ENCODE results near the gene WNT7A.

Gene WNT7A

DNA sequence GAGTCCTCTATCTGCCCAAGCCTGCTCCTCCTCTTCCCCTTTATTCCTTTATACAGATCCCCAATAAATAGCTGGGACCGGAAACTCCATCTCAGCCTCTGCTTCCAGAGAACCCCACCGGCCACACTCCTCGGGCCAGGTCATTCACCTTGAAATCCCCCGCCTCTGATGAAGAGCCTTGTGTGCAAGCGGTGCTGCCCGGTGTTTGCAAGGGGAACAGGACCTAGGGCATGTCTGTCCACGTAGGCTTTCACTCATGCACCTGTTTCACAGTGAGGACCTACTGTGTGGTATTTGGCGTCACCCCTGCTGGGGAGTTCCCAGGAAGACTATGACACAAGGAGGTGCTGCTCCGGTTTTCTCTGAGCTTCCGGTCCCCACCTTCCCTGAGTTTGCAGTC lies 54.0 kb downstream of the WNT7A start:
- no peak for DNase-seq

DNA sequence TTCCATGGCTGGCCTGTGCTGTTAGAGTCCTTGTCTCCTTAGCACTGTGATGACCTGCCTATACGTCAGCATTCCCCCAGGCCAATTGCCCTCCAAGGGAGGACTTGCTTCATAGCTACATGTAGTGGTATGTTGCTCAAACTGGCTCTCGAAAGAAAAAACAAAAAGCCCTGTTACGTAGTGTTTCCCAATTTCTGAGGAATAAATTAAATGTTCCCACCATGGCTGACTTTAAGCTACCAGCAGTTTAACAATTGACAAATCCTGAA lies 54.6 kb downstream of the WNT7A start:
- DNase-seq = no peak

DNA sequence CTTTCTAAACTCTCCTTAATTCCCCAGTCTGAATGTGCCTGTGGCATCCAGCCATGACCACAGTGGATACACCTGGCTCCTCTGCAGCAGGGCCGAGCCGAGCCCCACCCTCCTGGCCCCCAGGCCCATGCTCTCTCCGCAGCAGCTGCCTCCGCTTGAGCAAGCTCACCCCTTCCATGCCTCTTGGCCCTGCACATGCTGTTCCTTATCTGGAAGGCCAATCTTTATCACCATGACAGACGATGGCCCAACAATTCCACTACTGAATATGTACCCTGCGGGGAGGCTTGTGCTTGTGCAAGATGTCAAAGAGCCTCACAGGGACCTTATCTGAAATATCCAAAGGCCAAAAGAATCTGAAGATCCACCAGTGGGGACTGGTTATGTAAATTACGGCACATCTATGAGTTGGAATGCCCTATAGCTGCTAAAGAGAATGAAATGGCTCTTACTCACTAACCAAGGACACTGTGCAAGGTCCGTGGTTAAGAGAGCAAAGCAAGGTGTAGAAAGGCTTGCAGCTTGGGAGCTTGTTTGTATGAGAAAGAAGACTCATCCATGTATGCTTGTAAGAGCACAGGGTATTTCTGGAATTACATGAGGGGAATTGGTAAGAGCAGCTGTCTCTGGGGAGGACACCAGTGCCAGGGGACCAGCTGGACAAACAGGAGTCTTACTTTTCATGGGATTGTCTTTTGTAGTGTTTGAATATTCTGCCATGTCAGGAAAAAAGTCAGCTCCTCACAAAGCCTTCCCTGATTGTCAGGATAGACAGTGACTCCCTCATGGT lies 55.2 kb downstream of the WNT7A start:
- DNase-seq = no peak

DNA sequence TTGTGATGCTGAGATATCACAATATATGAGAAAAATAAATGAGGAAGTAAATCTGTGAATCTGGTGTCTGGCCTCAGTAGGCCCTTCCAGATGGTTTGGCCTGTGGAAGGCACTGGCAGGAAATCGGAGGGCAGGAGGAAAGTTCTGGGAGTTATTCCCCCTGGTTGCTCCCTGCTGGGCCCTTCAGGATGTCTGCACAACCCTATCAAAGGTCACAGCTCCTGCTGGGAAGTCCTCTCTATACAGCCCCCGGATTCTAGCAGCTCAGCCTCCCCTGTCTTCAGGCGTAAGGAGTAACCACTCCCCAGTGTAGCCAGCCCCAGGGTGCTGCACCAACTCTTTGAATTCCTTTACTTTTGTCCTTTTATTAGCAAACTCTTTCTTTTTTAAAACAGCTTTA lies 56.2 kb downstream of the WNT7A start:
- no peak for DNase-seq

DNA sequence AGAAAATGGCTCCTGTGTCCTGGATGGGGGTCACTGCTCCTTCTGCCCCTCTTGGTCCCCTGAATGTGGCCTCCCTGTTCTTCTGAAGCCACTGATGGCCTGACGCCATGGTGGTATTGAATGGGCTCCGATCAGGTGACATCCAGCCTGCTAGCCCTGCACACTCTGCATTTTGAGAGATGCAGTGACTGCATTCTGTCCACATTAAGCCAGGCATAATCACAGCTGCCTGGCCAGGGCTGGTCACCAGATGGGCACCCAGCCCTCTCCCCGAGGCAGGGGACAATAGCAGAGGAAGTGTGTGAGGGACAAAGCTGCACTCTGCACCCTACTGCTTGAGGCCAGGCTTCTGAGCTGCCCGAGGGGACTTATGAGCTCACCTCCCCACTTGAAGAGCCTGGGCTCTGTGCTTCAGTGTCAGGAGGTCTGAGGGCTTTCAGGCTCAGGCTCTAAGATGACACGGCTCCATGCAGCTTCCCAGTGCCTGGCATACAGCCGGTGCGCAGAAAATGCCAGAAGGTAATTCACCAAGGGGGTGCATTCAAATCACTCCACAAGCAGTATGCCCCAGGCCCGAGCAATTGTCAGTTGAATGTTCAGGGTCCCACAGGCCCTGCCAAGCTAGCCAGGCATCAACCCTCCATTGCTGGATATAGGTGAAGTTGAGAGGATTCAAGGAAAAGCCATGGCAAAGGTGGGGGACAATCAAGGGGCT lies 56.8 kb downstream of the WNT7A start:
- DNase-seq = no peak

DNA sequence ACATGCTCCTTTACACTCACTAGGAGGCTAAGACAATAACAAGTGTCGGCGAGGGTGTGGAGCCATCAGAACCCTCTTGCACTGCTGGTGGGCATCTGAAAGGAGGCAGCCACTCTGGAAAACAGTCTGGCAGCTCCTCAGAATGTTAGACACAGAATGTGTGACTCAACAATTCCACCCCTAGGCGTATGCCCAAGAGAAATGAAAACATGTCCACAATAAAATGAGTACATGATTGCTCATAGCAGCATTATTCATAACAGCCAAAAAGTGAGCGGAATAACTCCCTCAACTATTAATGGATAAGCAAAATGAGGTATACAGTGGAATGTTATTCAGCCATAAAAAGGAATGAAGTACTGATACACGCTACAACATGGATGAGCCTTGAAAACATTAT lies 57.8 kb downstream of the WNT7A start:
- DNase-seq = peak; percentile 18 to 20

DNA sequence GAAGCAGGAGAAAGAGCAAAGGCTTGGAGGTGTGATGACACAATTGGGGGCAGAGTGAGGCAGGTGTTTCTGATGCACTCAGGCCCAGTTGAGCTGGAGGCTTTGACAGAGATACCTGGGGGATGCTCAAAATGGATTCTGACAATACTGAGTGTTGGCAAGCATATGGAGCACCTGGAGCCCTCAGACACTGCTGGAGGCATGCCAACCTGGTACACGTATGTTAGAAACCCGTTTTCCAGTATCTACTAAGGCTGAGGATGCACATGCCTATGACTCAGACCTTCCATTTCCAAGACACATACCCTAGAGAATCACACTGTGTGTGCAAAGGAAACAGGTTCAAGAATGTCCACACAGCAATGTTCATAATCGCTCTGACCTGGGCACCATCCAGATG lies 58.7 kb downstream of the WNT7A start:
- DNase-seq = no peak

DNA sequence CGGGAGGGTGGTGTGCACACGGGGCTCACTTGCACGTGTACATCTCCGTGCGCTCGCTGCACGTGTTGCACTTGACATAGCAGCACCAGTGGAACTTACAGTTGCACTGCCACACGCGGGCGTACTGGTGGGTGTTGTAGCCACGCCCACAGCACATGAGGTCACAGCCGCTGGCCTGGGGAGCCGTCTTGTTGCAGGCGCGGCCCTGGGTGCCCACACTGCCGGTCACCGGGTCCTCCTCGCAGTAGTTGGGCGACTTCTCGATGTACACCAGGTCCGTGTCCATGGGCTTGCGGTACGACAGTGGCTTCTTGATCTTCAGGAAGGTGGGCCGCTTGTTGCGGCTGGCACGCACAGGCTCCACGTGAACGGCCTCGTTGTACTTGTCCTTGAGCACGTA lies 61.0 kb downstream of the WNT7A start:
- DNase-seq = no peak

DNA sequence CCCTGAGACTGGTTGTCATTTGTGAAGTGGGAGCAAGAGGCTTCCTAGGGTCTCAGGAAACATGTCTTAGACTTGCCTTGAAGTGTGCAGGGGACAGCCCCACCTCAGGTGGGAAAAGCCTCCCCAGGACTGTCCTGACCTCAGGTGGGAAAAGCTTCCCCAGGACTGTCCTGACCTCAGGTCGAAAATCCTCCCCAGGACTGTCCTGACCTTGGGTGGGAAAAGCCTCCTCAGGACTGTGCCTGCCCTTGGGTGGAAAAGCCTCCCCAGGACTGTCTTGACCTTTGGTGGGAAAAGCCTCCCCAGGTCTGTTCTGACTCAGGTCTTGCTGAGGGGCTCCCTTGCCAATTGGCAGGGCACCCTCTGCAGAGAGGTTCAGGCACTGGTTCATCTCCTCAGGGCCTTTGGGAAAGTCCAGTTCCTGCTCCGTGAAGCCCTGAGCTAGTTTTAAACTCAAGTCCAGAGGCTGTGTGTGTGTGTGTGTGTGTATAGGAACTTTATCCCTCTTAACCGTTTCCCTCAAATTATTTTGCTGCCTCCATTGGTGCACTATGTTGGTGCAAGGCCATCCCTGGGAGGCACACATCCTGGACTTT lies 64.7 kb downstream of the WNT7A start:
- DNase-seq = no peak

DNA sequence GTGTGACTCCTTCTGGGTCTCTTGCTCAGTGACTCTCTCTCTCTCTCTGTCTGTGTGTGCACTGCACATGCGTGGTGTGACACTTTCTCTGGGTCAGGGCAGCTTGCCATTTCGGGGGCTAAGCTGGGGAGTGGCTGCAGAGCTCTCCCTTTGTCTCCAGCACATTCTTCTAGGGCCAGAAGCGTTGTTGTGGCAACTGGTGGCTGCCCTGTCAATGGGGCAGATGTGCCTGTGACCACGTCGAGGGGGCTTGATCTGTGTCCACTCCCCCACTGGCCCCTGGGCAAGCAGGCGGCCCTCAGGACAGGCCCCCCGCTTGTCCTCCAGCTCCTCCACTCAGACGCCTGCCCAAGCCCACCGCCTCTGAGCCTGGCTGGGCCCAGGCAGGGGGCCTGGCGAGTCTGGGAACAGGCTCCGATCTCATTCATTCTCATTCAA lies 67.8 kb downstream of the WNT7A start:
- no peak for DNase-seq

DNA sequence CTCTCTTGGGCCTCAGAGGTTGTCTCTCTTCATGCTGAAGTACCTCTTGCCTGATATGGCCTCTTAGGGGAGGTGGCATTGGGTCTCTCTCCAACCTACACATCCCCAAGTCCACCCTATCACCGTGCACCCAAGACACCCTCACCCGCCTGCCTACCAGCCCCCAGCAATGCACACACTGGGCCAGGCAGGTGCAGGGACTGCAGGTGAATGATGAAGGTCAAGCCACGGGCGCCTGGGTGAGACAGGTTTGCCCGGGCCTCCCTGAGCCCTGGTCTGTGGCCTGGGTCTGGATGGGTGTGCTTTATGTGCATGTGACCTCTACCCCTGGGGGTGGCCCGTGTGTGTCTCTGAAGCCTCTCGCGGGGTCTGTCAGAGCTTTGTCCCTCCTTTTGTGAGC lies 68.3 kb downstream of the WNT7A start:
- DNase-seq = no peak

DNA sequence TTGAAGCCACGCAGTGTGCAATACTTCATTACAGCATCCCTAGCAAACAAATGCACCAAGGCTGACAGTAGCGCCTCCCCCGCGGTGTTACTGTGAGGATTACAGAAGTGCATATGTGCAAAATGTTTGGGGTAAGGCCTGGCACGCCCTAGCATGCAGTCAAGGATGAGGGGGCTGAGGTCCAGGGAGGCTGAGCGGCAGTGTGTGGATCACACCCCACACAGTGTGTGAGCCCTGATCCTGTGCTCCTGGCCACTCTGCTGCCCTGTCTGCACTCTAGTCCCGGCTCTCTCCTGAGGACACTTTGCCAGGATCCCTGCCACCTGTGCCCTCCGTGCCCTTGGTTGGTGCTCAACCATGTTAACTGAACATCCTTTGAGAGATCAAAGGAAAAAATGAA lies 71.3 kb downstream of the WNT7A start:
- no peak for DNase-seq

DNA sequence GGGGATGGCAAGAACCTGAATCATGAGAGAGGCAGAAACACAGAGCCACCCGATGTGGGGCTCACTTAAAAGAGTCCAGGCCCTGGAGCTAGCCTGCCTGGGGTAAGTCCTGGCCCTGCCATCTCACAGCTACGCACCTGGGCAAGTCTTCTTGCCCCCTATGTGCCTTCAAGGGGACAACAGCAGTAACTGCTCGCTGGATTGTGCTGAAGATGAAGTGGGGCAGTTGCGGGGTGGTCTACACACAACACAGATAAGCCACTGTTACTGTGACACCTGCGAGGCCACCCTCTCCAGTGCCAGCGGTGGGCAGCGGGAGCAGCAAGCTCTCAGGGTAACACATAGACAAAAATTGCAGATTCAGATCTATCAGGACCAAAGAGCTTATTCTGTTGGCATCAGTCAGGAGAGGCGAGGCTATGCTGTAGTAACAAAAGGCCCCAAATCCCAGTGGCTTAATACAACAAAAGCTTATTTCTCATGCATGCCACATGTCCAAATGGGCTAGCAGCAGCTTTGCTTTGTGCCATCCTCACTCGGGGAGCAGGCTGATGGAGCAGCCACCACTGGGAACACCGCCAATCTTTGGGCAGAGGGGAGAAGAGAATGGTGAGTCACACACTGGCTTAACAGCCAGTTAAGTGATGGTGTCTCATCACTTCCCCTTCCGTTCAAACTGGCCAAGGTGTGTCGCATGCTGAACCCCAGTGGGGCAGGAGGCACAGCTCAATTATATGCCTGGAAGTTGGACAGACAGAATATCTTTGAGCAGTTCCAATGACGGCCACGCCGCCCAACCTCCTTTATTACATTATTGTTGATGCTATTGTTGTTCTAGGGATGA lies 78.3 kb downstream of the WNT7A start:
- no peak for DNase-seq

DNA sequence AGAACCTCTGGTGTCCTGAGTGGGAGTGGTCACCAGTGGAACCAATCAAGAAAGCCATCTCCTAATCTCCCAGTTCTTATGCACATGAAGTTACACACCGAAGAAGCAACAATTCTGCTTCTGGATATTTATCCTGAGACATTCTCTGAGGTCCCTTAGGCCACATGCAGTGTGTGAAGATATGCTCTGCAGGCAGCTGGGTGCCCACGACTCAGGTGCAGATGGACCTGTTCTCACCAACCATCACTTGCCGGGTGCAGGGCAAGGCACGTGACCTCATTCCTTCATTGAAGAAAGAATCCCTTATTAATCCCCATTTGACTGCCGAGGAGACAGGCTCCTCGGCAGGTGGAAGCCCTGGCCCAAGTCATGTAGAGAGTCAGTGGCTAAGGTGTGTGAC lies 79.8 kb downstream of the WNT7A start:
- DNase-seq = no peak

DNA sequence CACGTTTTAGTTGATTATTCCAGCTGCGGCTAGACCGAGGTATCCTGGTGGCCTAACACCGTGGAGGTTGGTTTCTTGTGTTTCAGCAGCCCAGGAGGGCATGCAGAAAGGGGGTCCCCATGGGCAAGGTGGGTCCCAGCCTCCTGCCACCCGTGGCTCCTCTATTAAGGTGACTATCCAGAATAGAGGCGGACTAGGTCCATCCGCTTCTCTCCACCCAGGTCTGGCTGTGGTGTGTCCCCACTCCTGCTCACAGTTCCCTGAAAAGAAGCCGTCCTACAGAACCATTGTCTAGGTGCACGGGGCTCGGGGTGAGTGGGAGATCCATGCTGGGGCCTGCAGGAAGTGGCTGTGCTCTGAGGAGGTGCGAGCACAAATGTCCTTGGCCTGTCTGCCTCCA lies 81.5 kb downstream of the WNT7A start:
- DNase-seq = no peak

DNA sequence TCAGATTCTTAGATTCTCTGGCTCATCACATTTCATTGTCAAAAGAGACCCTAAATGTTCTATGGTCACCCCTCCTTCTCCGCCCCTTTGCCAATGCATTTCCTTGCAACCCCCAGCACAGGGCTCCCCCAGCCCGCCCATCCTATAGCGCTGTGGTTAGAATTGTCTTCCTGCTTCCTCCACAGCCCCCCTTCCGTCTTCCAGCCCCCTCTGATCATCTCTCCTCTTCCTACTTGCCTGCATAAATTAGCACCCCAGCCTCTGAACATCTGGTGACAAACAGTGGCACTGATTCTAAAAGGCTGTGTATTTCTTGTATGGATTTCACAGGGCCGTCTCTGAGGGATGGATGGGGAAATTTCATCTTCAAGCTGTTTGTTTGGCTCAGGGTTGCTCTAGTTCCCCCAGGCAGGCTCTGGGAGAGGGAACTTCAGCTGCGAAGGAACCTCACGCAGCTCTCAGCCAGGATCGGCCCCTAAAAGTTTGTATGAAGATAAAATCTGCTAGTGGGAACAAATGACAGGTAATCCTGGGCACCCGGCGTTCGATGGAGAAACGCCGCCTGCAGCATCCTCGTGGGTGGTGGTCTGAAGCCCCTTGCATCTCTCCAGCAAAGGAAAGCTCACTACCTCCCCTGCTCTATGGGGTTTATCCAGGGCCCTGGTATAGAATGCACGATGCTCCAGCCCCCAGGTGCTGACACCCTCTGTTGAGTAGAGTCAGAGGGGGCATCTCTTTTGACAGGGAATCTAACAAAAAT lies 83.0 kb downstream of the WNT7A start:
- no peak for DNase-seq

DNA sequence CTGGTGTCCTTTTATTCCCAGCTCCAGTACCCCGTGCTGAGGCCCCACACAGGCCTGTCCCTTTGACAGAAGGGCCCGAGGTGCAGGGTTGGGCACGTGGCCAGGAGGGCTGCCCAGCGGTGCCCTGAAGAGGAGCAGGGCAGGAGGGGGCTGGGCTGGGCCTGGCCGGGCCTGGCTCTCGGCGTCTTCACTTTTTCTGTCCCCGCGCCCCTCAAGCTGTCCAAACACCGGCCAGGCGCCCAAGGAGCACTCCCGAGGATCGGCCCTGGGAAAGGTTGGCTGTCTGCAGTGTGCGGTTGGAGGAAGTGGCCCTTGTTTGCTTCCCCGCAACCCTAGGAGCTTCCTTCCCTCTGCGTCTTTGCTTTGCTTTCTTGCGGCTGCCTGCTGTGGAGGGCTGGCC lies 84.1 kb downstream of the WNT7A start:
- no peak for DNase-seq

DNA sequence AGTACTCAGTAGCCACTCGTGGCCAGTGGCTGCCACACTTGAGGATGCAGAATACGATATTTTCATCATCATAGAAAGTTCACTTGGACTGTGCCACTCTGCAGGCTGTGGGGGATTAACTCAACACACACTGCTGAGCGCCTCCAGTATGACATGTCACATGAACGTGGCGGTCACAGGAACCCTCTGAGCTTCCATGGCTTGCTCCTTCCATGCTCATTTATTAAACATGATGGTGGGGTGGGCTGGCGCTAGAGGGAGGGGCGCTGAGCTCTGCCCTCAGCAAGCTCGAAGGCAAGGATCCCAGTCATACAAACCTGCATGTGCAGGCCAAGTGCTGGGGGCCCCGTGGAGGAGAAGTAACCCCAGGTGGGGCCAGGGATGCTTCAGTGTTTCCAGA lies 85.5 kb downstream of the WNT7A start:
- no peak for DNase-seq

DNA sequence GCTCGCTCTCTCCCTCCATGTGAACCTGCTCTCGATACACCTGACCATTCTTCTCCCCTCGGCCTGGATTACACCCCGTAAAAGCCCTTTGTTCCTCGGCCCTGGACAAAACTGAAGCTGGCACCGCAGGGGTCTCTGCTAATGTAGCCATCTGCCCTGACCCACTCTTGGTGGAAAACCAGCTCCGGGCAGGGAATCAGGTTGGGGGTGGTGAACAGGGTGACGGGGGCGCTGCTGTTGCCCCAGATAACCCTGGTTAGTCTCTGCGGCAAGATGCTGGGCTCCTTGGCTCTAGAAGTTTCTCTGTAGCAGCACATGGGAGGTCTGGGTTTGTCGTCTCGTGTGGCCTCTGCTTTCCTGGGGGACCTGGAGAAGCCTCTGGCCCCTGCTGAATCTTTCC lies 86.4 kb downstream of the WNT7A start:
- no peak for DNase-seq

DNA sequence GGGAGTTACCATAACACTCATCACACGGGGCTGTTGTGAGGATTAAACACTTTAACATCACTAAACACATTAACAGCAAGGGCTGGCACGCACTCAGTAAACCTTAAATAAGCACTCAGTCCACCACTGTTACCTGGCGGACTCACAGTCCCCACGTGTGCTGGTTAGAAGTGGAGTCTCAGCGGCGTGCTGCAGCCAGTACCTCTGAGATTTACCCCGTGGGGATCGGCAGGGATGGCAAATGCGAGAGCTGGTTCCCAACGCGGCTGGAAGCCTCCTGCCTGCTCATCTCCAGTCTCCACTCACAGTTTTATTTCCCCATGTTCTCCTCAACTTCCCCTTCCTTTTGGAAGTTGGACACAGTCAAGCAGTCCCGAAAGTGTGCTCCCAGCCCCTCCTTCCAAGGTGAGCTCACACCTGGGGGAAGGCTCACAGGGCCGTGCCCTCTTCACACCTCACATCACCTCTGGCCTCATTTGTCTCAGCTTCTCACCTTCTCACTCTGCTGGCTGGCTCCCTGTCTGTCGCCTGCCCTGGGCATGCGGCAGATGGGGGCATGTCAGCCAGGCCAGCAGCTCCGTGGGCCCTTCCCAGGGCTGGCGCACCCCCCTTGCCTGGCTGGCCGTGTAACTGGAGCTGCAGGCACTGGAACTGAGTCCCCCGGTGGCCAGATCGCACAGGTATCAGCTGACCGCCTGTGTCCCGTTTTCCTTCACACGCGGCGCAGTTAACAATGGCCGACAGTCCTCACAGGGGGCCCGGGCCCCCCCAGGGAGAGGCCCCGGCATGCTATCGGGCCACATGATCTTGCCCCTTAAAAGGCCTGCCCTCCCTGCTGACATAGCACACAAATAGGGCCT lies 87.1 kb downstream of the WNT7A start:
- no peak for DNase-seq

DNA sequence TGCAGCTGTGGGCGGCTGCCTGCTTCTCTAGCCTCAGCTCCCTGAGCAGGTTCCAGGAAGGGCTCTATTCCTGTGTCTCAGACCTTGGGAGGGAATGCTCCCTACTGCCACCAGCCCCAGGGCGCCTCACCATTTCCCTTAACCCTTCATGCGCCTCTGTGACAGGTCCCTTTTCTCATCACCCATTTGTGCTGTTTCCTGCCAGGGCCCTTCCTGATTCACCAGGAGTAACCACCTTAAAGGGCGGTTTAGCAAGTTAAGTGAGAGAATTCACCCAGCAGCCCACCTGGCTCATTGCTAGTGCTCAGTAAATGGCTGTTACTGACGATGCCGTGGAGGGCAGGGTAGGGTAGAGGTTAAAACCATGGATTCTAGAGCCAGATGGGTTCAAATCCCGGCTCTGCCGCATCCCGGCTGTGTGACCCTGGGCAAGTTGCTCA lies 87.8 kb downstream of the WNT7A start:
- no peak for DNase-seq

Measured in SW 1271 (cell line).